Myocyte (in vitro differentiated cells): ENCODE results near the gene TET3. TPM values are rescaled to one million over a fixed set of nuclear protein-coding genes. Genes with fewer than 3 reads are reported as not detected.

Source experiments
- DNase-seq: peaks from one replicate; pipeline ENCODE4 v3.0.0-alpha.2; 2012; ENCODE audit warnings: low read depth
- total RNA-seq: library from RNA; depleted of rRNA; stranded (reverse); fragments of >200 nt; gene quantifications from 2 replicates; pipeline ENCODE4 v1.2.3, GENCODE V29; 2014

Gene TET3
- total RNA-seq, 1 donor from 2014 or later = 5.2 TPM

- peak; percentile 71 for DNase-seq
Measured at GRCh38 chr2:74003494-74004211, 18.9 kb downstream of the TET3 start.

- DNase-seq = no peak
Measured at GRCh38 chr2:74004212-74005182, 19.8 kb downstream of the TET3 start.

- peak; percentile 61 for DNase-seq
Measured at GRCh38 chr2:74005786-74006185, 21.1 kb downstream of the TET3 start.

GRCh38 chr2:74006459-74006858 lies 21.7 kb downstream of the TET3 start:
- no peak for DNase-seq

- DNase-seq = peak; percentile 49
Measured at GRCh38 chr2:74007121-74007520, 22.4 kb downstream of the TET3 start.

- DNase-seq = no peak
Measured at GRCh38 chr2:74007711-74008110, 23.0 kb downstream of the TET3 start.

- DNase-seq = no peak
Measured at GRCh38 chr2:74008761-74009395, 24.2 kb downstream of the TET3 start.

- DNase-seq = peak; percentile 57
Measured at GRCh38 chr2:74009577-74009976, 24.9 kb downstream of the TET3 start.

GRCh38 chr2:74010087-74010541 lies 25.4 kb downstream of the TET3 start:
- DNase-seq = no peak

- no peak for DNase-seq
Measured at GRCh38 chr2:74011246-74011645, 26.5 kb downstream of the TET3 start.

GRCh38 chr2:74014813-74015212 lies 30.1 kb downstream of the TET3 start:
- no peak for DNase-seq

- DNase-seq = no peak
Measured at GRCh38 chr2:74017223-74017622, 32.5 kb downstream of the TET3 start.

- DNase-seq = no peak
Measured at GRCh38 chr2:74019516-74019915, 34.8 kb downstream of the TET3 start.

- DNase-seq = no peak
Measured at GRCh38 chr2:74020702-74021406, 36.1 kb downstream of the TET3 start.

GRCh38 chr2:74021407-74021755 lies 36.7 kb downstream of the TET3 start:
- DNase-seq = no peak

GRCh38 chr2:74024216-74024615 lies 39.5 kb downstream of the TET3 start:
- DNase-seq = no peak

- DNase-seq = no peak
Measured at GRCh38 chr2:74025971-74026612, 41.4 kb downstream of the TET3 start.

- DNase-seq = no peak
Measured at GRCh38 chr2:74026687-74027241, 42.1 kb downstream of the TET3 start.

- no peak for DNase-seq
Measured at GRCh38 chr2:74027496-74027895, 42.8 kb downstream of the TET3 start.

- DNase-seq = no peak
Measured at GRCh38 chr2:74028290-74028689, 43.6 kb downstream of the TET3 start.
